Measurements from ENCODE around the gene SSU72. TPM values are rescaled to one million over a fixed set of nuclear protein-coding genes. Genes with fewer than 3 reads are reported as not detected.

SSU72 gene
- total and polyA plus RNA-seq, 4 donors: 35.4 to 57.4 (median 44.3) TPM

DNA sequence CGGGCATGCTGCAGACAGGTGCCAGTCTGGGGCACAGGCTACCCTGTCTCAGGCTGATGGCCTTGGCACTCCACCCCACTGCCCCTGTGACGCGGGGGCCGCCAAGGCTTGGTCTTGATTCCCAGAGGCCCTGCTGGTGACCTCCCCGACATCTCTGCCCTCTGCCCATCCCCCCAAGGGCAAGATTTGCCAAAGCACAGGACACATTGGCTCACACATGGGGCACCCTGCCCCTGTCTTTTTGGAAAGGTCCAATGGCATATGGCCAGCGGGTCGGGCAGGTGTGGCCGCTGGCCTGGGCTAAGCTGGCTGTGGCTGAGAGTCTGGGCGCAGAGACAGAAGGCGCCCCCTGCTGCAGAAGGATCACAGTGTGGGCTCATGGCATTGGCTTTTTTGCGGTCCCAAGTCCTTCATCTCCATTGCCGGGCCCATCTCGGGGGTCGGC is 45.3 kb upstream of the SSU72 start:
- H3K9ac ChIP-seq (ENCODE audit: low read depth in 1 of 2, low read length in 2 of 2): no peak overlapping the region
- peaks cover 0 to 9% (median 0%) of the 10 kb centered on the region in 4 donors for H3K36me3 ChIP-seq (ENCODE audit: control insufficient read depth in 4 of 4, insufficient read depth in 3 of 4, low read depth in 1 of 4, low read length in 3 of 4)
- 62% methylated on average over 14 of the region's 14 CpGs for WGBS
- no peak for DNase-seq (ENCODE audit: low spot score)
- TF ChIP-seq NR2F2 (IDR thresholded peaks at IDR 0.05) (no peak), HNF4A (conservative IDR thresholded peaks at IDR 0.05) (peak in 1 of 2 donors; percentile 38)
- no peak overlapping the region for H3K4me3 ChIP-seq (ENCODE audit: low read depth in 1 of 3, low read length in 3 of 3)
- H3K9me3 ChIP-seq (ENCODE audit: control insufficient read depth in 4 of 4, low read length in 3 of 4): no peaks in the 10 kb centered on the region
- no peaks in the 10 kb centered on the region for H3K27me3 ChIP-seq (ENCODE audit: control insufficient read depth in 4 of 4, insufficient read depth in 4 of 4, low read length in 3 of 4)
- peaks cover 8 to 39% (median 28%) of the 10 kb centered on the region in 4 donors for H3K4me1 ChIP-seq (ENCODE audit: control insufficient read depth in 4 of 4, insufficient read depth in 4 of 4, low read length in 3 of 4)
- H3K27ac ChIP-seq (ENCODE audit: low read depth in 1 of 2, low read length in 2 of 2): no peak overlapping the region

DNA sequence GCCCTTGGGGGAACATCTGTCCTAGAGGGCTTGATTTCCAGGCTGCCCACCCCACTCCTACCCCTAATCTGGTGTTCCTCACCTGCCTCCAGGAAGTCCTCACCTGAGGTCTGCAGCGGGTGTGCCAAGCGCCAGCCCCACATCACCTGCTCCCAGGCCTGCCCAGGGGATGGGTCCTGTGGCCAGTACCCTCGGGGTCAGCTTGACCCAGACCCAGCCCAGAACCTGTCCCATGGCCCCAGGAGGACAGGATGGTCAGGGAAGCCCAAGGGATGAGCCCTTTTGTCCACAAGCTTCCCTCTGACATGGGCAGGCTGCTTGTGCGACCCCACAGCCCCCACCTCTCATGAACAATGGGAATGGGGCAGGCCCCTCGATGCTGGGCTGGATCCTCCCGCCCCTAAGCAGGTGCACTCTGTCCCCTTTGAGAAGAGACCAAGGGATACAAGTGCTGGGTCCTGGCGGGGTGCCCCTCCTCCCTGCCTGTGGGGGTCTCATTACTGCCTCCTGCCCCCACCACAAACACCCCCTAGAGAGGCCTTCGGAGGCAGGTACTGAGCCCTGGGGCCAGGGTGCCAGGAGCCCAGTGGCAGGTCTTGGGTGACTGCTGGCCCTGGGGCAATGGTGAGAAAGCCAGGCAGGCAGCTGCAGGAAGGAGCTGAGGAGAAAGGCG is 43.9 kb upstream of the SSU72 start:
- H3K4me1 ChIP-seq (ENCODE audit: control insufficient read depth in 4 of 4, insufficient read depth in 4 of 4, low read length in 3 of 4): peaks cover 11 to 53% (median 41%) of the 10 kb centered on the region in 4 donors
- H3K27me3 ChIP-seq (ENCODE audit: control insufficient read depth in 4 of 4, insufficient read depth in 4 of 4, low read length in 3 of 4): no peaks in the 10 kb centered on the region
- H3K9me3 ChIP-seq (ENCODE audit: control insufficient read depth in 4 of 4, low read length in 3 of 4): no peaks in the 10 kb centered on the region
- no peak overlapping the region for H3K27ac ChIP-seq (ENCODE audit: low read depth in 1 of 2, low read length in 2 of 2)
- no peak for DNase-seq (ENCODE audit: low spot score)
- no peak overlapping the region for H3K9ac ChIP-seq (ENCODE audit: low read depth in 1 of 2, low read length in 2 of 2)
- TF ChIP-seq FOXA1 (IDR thresholded peaks at IDR 0.05): no peak
- TF ChIP-seq, protein P1, sequence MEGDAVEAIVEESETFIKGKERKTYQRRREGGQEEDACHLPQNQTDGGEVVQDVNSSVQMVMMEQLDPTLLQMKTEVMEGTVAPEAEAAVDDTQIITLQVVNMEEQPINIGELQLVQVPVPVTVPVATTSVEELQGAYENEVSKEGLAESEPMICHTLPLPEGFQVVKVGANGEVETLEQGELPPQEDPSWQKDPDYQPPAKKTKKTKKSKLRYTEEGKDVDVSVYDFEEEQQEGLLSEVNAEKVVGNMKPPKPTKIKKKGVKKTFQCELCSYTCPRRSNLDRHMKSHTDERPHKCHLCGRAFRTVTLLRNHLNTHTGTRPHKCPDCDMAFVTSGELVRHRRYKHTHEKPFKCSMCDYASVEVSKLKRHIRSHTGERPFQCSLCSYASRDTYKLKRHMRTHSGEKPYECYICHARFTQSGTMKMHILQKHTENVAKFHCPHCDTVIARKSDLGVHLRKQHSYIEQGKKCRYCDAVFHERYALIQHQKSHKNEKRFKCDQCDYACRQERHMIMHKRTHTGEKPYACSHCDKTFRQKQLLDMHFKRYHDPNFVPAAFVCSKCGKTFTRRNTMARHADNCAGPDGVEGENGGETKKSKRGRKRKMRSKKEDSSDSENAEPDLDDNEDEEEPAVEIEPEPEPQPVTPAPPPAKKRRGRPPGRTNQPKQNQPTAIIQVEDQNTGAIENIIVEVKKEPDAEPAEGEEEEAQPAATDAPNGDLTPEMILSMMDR (IDR thresholded peaks at IDR 0.05; ENCODE audit: low read depth, low read length, missing input control): no peak
- TF ChIP-seq, protein P2, sequence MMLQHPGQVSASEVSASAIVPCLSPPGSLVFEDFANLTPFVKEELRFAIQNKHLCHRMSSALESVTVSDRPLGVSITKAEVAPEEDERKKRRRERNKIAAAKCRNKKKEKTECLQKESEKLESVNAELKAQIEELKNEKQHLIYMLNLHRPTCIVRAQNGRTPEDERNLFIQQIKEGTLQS (IDR thresholded peaks at IDR 0.05): no peak
- TF ChIP-seq, protein P3, sequence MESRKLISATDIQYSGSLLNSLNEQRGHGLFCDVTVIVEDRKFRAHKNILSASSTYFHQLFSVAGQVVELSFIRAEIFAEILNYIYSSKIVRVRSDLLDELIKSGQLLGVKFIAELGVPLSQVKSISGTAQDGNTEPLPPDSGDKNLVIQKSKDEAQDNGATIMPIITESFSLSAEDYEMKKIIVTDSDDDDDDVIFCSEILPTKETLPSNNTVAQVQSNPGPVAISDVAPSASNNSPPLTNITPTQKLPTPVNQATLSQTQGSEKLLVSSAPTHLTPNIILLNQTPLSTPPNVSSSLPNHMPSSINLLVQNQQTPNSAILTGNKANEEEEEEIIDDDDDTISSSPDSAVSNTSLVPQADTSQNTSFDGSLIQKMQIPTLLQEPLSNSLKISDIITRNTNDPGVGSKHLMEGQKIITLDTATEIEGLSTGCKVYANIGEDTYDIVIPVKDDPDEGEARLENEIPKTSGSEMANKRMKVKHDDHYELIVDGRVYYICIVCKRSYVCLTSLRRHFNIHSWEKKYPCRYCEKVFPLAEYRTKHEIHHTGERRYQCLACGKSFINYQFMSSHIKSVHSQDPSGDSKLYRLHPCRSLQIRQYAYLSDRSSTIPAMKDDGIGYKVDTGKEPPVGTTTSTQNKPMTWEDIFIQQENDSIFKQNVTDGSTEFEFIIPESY (IDR thresholded peaks at IDR 0.05): no peak
- TF ChIP-seq, protein P4, sequence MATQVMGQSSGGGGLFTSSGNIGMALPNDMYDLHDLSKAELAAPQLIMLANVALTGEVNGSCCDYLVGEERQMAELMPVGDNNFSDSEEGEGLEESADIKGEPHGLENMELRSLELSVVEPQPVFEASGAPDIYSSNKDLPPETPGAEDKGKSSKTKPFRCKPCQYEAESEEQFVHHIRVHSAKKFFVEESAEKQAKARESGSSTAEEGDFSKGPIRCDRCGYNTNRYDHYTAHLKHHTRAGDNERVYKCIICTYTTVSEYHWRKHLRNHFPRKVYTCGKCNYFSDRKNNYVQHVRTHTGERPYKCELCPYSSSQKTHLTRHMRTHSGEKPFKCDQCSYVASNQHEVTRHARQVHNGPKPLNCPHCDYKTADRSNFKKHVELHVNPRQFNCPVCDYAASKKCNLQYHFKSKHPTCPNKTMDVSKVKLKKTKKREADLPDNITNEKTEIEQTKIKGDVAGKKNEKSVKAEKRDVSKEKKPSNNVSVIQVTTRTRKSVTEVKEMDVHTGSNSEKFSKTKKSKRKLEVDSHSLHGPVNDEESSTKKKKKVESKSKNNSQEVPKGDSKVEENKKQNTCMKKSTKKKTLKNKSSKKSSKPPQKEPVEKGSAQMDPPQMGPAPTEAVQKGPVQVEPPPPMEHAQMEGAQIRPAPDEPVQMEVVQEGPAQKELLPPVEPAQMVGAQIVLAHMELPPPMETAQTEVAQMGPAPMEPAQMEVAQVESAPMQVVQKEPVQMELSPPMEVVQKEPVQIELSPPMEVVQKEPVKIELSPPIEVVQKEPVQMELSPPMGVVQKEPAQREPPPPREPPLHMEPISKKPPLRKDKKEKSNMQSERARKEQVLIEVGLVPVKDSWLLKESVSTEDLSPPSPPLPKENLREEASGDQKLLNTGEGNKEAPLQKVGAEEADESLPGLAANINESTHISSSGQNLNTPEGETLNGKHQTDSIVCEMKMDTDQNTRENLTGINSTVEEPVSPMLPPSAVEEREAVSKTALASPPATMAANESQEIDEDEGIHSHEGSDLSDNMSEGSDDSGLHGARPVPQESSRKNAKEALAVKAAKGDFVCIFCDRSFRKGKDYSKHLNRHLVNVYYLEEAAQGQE (IDR thresholded peaks at IDR 0.05): no peak
- TF ChIP-seq HNF4G (IDR thresholded peaks at IDR 0.05): no peak
- no peak for TF ChIP-seq HNF4A (conservative IDR thresholded peaks at IDR 0.05)
- no peak for TF ChIP-seq YY1 (IDR thresholded peaks at IDR 0.05)
- no peak for TF ChIP-seq FOXA2 (IDR thresholded peaks at IDR 0.05)
- TF ChIP-seq TAF1 (conservative IDR thresholded peaks at IDR 0.05): no peak
- no peak for TF ChIP-seq RAD21 (IDR thresholded peaks at IDR 0.05)
- TF ChIP-seq GABPA (IDR thresholded peaks at IDR 0.05 in 1 of 2, conservative IDR thresholded peaks at IDR 0.05 in 1 of 2): no peak
- no peak for TF ChIP-seq RXRA (IDR thresholded peaks at IDR 0.05)
- TF ChIP-seq SP1 (IDR thresholded peaks at IDR 0.05): no peak
- no peak for TF ChIP-seq EGR1 (IDR thresholded peaks at IDR 0.05; ENCODE audit: low read depth in 2 of 2)
- TF ChIP-seq, protein P5, sequence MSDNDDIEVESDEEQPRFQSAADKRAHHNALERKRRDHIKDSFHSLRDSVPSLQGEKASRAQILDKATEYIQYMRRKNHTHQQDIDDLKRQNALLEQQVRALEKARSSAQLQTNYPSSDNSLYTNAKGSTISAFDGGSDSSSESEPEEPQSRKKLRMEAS (IDR thresholded peaks at IDR 0.05): no peak
- no peak for TF ChIP-seq NR2F2 (IDR thresholded peaks at IDR 0.05)
- no peak for TF ChIP-seq JUND (IDR thresholded peaks at IDR 0.05)
- no peak overlapping the region for H3K4me3 ChIP-seq (ENCODE audit: low read depth in 1 of 3, low read length in 3 of 3)
- peaks cover 0 to 6% (median 0%) of the 10 kb centered on the region in 4 donors for H3K36me3 ChIP-seq (ENCODE audit: control insufficient read depth in 4 of 4, insufficient read depth in 3 of 4, low read depth in 1 of 4, low read length in 3 of 4)
- WGBS: 92% methylated on average over 9 of the region's 9 CpGs

Measured in liver (tissue), 9 donors.